ENCODE measurements around the gene ARHGDIG.
"Not testable (repeated sequence)": the region's sequence is repeated elsewhere in the genome, so short reads cannot be mapped to it uniquely, and the experiment has no call there.

The ARHGDIG gene

DNA sequence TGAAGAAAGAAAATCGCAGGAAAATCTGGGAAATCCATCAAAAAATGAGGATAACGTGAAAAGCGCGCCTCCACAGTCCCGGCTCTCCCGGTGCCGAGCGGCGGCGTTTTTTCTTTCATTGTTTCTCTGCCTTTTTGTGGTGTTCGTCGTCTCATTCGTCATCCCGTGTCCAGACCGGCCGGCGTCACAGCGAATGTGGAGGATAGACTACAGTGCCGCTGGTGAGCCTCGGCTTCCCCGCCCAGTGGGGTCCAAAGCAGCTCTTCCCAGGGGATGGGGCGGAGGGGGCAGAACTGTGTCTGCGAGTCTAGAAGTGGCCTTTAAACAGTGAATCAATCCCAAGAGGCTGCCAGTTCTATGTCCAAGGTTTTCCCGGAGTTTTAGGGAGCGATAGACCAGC is 25.9 kb upstream of the ARHGDIG start:
- DNase-seq (ENCODE audit: low read depth, low spot score), result no peak
- TF ChIP-seq, protein P1, sequence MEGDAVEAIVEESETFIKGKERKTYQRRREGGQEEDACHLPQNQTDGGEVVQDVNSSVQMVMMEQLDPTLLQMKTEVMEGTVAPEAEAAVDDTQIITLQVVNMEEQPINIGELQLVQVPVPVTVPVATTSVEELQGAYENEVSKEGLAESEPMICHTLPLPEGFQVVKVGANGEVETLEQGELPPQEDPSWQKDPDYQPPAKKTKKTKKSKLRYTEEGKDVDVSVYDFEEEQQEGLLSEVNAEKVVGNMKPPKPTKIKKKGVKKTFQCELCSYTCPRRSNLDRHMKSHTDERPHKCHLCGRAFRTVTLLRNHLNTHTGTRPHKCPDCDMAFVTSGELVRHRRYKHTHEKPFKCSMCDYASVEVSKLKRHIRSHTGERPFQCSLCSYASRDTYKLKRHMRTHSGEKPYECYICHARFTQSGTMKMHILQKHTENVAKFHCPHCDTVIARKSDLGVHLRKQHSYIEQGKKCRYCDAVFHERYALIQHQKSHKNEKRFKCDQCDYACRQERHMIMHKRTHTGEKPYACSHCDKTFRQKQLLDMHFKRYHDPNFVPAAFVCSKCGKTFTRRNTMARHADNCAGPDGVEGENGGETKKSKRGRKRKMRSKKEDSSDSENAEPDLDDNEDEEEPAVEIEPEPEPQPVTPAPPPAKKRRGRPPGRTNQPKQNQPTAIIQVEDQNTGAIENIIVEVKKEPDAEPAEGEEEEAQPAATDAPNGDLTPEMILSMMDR (IDR thresholded peaks at IDR 0.05; ENCODE audit: insufficient read depth, low read length, missing control alignments), result no peak
- CTCF ChIA-PET, result no interaction called here
- POLR2A ChIA-PET, result no interaction called here
- no peak overlapping the region for H3K4me3 ChIP-seq (ENCODE audit: low read depth, low read length)

DNA sequence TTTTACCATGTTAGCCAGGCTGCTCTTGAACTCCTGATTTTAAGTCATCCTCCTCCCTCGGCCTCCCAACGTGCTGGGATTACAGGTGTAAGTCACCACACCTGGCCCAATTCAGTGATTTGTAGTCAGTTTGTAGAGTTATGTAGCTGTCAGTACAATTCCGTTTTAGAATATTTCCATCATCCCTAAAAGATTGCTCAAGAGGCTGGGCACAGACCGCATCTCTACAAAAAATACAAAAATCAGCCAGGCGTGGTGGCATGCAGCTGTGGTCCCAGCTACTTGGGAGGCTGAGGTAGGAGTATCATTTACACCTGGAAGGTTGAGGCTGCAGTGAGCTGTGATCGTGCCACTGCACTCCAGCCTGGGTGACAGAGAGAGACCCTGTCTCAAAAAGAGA is 25.2 kb upstream of the ARHGDIG start:
- TF ChIP-seq, protein P1 (IDR thresholded peaks at IDR 0.05; ENCODE audit: insufficient read depth, low read length, missing control alignments), result no peak
- POLR2A ChIA-PET, result interaction anchor here (0.6 kb wide), 1 partner anchor 10 kb away, joined by 3 read pairs; no protein-coding TSS in a partner anchor
- no peak for DNase-seq (ENCODE audit: low read depth, low spot score)
- H3K4me3 ChIP-seq (ENCODE audit: low read depth, low read length), result no peak overlapping the region
- CTCF ChIA-PET, result no interaction called here

DNA sequence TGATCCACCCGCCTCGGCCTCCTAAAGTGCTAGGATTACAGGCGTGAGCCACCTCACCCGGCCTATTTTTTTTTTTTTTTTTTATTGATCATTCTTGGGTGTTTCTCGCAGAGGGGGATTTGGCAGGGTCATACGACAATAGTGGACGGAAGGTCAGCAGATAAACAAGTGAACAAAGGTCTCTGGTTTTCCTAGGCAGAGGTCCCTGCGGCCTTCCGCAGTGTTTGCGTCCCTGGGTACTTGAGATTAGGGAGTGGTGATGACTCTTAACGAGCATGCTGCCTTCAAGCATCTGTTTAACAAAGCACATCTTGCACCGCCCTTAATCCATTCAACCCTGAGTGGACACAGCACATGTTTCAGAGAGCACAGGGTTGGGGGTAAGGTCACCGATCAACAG is 22.3 kb upstream of the ARHGDIG start:
- ChIA-PET CTCF (interaction anchor here (1.3 kb wide), 1 partner anchor 152 kb away, joined by 4 read pairs; no protein-coding TSS in a partner anchor), POLR2A (interaction anchor here (0.7 kb wide), 1 partner anchor 12 kb away, joined by 4 read pairs; no protein-coding TSS in a partner anchor)
- not testable (repeated sequence) for DNase-seq (ENCODE audit: low read depth, low spot score); H3K4me3 ChIP-seq (ENCODE audit: low read depth, low read length)

DNA sequence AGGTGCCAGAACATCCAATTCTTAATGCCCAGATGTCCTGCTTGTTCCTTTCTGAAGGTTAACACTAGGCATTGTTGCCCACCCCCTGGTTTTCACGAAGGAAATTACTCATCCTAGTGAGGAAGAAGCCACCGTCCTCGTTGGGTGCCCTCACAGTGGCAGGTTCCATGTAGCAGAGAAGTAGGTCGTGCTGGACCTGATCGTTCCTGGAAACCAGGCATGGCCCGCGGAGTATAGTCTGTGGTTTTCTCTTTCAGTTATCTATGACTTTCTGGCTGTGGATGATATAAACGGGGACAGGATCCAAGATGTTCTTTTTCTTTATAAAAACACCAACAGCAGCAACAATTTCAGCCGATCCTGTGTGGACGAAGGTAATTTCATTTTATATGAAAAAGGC is 21.2 kb upstream of the ARHGDIG start:
- no peak for DNase-seq (ENCODE audit: low read depth, low spot score)
- POLR2A ChIA-PET, result no interaction called here
- H3K4me3 ChIP-seq (ENCODE audit: low read depth, low read length), result no peak overlapping the region
- TF ChIP-seq, protein P1 (IDR thresholded peaks at IDR 0.05; ENCODE audit: insufficient read depth, low read length, missing control alignments), result no peak
- CTCF ChIA-PET, result no interaction called here

DNA sequence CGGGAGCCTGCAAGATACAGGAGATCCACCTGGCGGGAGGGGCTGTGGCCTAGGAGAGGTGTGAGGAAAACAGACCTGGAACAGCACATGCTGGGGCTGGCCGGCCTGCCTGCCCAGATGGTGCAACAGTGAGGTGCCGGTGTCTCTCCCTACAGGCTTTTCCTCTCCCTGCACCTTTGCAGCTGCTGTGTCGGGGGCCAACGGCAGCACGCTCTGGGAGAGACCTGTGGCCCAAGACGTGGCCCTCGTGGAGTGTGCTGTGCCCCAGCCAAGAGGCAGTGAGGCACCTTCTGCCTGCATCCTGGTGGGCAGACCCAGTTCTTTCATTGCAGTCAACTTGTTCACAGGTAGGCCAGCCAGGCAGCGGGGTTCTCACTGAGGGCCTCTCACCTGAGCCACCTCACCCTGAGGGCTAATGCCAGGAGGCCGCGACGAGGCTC is 20.6 kb upstream of the ARHGDIG start:
- CTCF ChIA-PET, result no interaction called here
- DNase-seq (ENCODE audit: low read depth, low spot score), result no peak
- POLR2A ChIA-PET, result no interaction called here
- TF ChIP-seq, protein P1 (IDR thresholded peaks at IDR 0.05; ENCODE audit: insufficient read depth, low read length, missing control alignments), result no peak
- H3K4me3 ChIP-seq (ENCODE audit: low read depth, low read length), result no peak overlapping the region

DNA sequence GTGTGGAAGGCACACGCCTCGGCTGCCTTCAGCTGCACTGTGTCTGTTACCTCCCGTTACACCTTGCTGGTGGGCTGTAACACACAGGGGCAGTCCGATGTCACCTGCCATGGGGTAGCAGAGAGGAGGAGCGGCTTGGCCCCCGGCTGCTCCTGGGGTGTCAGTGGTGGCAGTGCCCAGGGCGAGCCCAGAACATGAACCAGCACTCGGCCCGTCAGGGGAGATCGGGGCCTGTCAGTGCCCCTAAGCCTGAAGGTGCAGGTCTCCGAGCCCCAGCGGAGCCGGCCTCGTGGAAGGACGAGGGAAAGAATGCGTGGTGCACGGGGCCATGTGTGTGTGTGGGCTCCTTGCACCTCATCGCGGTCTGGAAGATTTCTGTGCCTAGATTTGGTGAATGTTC is 20.1 kb upstream of the ARHGDIG start:
- TF ChIP-seq, protein P1 (IDR thresholded peaks at IDR 0.05; ENCODE audit: insufficient read depth, low read length, missing control alignments), result no peak
- no peak for DNase-seq (ENCODE audit: low read depth, low spot score)
- POLR2A ChIA-PET, result no interaction called here
- CTCF ChIA-PET, result no interaction called here
- no peak overlapping the region for H3K4me3 ChIP-seq (ENCODE audit: low read depth, low read length)

DNA sequence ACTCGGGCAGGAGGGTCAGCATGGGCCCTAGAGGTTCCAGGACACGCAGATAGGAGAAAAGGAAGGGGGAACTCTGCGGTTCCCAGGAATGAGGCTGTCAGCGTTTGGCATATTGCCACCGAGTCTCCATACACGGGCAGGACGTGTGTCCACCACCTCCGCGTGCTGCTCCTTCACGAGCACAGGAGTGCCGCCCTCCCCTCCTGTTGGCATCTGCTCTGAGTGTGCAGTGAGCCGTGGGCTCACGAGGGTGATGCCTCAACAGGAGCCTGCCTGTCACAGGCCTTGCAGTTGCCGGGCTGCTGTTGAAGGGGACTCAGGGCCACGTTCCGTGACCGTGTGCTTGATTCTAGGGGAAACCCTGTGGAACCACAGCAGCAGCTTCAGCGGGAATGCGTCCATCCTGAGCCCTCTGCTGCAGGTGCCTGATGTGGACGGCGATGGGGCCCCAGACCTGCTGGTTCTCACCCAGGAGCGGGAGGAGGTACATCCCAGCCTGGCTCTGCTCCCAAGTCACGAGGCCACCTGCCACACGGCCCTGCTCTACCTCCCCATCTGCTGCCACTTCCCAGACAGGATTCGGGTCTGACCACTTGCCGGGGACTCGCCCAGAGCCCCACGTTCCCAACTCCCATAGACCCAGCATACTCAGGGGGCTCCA is 19.2 kb upstream of the ARHGDIG start:
- ChIA-PET POLR2A (no interaction called here), CTCF (no interaction called here)
- TF ChIP-seq, protein P1 (IDR thresholded peaks at IDR 0.05; ENCODE audit: insufficient read depth, low read length, missing control alignments), result no peak
- no peak for DNase-seq (ENCODE audit: low read depth, low spot score)
- no peak overlapping the region for H3K4me3 ChIP-seq (ENCODE audit: low read depth, low read length)

All from AG04449 (cell line).